ENCODE data around the gene NET1.

The NET1 gene

GRCh38 chr10:5482016-5482415 lies 69.7 kb downstream of the NET1 start:
- TF ChIP-seq CTCF (IDR thresholded peaks at IDR 0.05; ENCODE audit: low read depth, low read length) = no peak
- H3K4me3 ChIP-seq (replicated peaks in 1 of 2; ENCODE audit: low read depth in 2 of 2, low read length in 2 of 2) = no peak overlapping the region
- no peak for DNase-seq (ENCODE audit: low read depth in 2 of 2)

GRCh38 chr10:5484205-5484604 lies 71.8 kb downstream of the NET1 start:
- DNase-seq (ENCODE audit: low read depth in 2 of 2) = peak; percentile 7 to 65
- H3K4me3 ChIP-seq (replicated peaks in 1 of 2; ENCODE audit: low read depth in 2 of 2, low read length in 2 of 2) = no peak overlapping the region
- TF ChIP-seq CTCF (IDR thresholded peaks at IDR 0.05; ENCODE audit: low read depth, low read length) = no peak

GRCh38 chr10:5485290-5485689 lies 72.9 kb downstream of the NET1 start:
- no peak for DNase-seq (ENCODE audit: low read depth in 2 of 2)
- TF ChIP-seq CTCF (IDR thresholded peaks at IDR 0.05; ENCODE audit: low read depth, low read length) = no peak
- no peak overlapping the region for H3K4me3 ChIP-seq (replicated peaks in 1 of 2; ENCODE audit: low read depth in 2 of 2, low read length in 2 of 2)

GRCh38 chr10:5485948-5486852 lies 73.8 kb downstream of the NET1 start:
- no peak for DNase-seq (ENCODE audit: low read depth in 2 of 2)
- H3K4me3 ChIP-seq (replicated peaks in 1 of 2; ENCODE audit: low read depth in 2 of 2, low read length in 2 of 2) = no peak overlapping the region
- TF ChIP-seq CTCF (IDR thresholded peaks at IDR 0.05; ENCODE audit: low read depth, low read length) = no peak

- TF ChIP-seq CTCF (IDR thresholded peaks at IDR 0.05; ENCODE audit: low read depth, low read length) = no peak
- H3K4me3 ChIP-seq (replicated peaks in 1 of 2; ENCODE audit: low read depth in 2 of 2, low read length in 2 of 2) = no peak overlapping the region
- no peak for DNase-seq (ENCODE audit: low read depth in 2 of 2)
These were observed 74.5 kb downstream of the NET1 start for GRCh38 chr10:5486853-5487235.

GRCh38 chr10:5488272-5489161 lies 76.2 kb downstream of the NET1 start:
- no peak overlapping the region for H3K4me3 ChIP-seq (replicated peaks in 1 of 2; ENCODE audit: low read depth in 2 of 2, low read length in 2 of 2)
- DNase-seq (ENCODE audit: low read depth in 2 of 2) = no peak
- TF ChIP-seq CTCF (IDR thresholded peaks at IDR 0.05; ENCODE audit: low read depth, low read length) = no peak

Data from cardiac fibroblast (primary cell).